ENCODE data around the gene ODAPH. TPM values are rescaled to one million over a fixed set of nuclear protein-coding genes. Genes with fewer than 3 reads are reported as not detected.

Gene ODAPH
- polyA plus RNA-seq, 3 donors: not detected

DNA sequence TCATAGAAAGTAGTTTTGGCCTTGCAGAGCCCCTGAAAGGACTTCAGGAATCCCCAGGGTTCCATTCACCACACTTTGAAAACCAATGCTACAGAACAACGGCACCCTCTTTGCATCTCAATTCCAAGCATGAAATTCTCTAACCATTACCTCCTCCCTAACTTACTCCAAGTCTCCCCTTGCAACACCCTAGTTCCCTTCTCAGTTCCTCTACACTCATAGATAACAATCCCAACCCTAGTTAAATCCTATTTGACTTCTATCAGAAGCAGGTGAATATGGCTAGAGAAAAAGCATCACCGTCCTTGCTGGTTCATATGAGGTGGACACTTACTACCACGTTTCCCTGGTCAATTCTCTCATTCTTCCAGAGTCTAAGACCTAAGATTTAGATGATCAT, 44.0 kb upstream of the ODAPH start:
- H3K36me3 Mint-ChIP-seq: peaks cover 23 to 27% of the 10 kb centered on the region in 2 donors
- DNase-seq: peak in 2 of 3 donors; percentile 12 to 20
- 6% methylated on average over 2 of the region's 3 CpGs for WGBS (ENCODE audit: insufficient coverage)
- peaks cover 2 to 4% (median 3%) of the 10 kb centered on the region in 7 donors for H3K9me3 Mint-ChIP-seq
- TF ChIP-seq, protein P1, sequence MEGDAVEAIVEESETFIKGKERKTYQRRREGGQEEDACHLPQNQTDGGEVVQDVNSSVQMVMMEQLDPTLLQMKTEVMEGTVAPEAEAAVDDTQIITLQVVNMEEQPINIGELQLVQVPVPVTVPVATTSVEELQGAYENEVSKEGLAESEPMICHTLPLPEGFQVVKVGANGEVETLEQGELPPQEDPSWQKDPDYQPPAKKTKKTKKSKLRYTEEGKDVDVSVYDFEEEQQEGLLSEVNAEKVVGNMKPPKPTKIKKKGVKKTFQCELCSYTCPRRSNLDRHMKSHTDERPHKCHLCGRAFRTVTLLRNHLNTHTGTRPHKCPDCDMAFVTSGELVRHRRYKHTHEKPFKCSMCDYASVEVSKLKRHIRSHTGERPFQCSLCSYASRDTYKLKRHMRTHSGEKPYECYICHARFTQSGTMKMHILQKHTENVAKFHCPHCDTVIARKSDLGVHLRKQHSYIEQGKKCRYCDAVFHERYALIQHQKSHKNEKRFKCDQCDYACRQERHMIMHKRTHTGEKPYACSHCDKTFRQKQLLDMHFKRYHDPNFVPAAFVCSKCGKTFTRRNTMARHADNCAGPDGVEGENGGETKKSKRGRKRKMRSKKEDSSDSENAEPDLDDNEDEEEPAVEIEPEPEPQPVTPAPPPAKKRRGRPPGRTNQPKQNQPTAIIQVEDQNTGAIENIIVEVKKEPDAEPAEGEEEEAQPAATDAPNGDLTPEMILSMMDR (IDR thresholded peaks at IDR 0.05): no peak
- H3K4me3 ChIP-seq (replicated peaks in 1 of 3; ENCODE audit: low read depth in 2 of 3, low read length in 3 of 3): peak overlapping the region; percentile 7 to 89 (median 20)
- no peaks in the 10 kb centered on the region for H3K27me3 ChIP-seq (ENCODE audit: control insufficient read depth in 2 of 2, insufficient read depth in 2 of 2, low read length in 2 of 2)
- peak overlapping the region; percentile 17 to 61 for H3K27ac ChIP-seq (ENCODE audit: low read depth in 1 of 2, low read length in 2 of 2)
- H2AFZ ChIP-seq (ENCODE audit: insufficient read depth, low read depth, low read length, poor library complexity, severe bottlenecking): peak overlapping the region; percentile 33
- peaks cover 48 to 50% of the 10 kb centered on the region in 2 donors for H3K4me1 ChIP-seq (ENCODE audit: control insufficient read depth in 1 of 2, insufficient read depth in 2 of 2, low read length in 2 of 2)
- H3K79me2 ChIP-seq (ENCODE audit: insufficient read depth, low read length): peaks cover 81% of the 10 kb centered on the region
- H3K27ac Mint-ChIP-seq: no peak overlapping the region
- peaks cover 25% of the 10 kb centered on the region for H3K4me1 Mint-ChIP-seq
- no peak overlapping the region for H3K4me3 Mint-ChIP-seq
- H3K36me3 ChIP-seq (replicated peaks in 1 of 2; ENCODE audit: control insufficient read depth in 1 of 2, insufficient read depth in 2 of 2, low read length in 2 of 2): peaks cover 12 to 26% of the 10 kb centered on the region in 2 donors
- peaks cover 12% of the 10 kb centered on the region for H4K20me1 ChIP-seq (ENCODE audit: insufficient read depth, low read length)
- peaks cover 0 to 2% (median 0%) of the 10 kb centered on the region in 3 donors for H3K27me3 Mint-ChIP-seq (ENCODE audit: low read depth in 3 of 3)
- intact Hi-C loops (cut with micrococcal nuclease): loop anchor here (10.0 kb wide), 1 partner anchor 213 kb away; the partner anchor contains the start of gene USO1 (in 2 of the 2)
- H3K9ac ChIP-seq (ENCODE audit: insufficient read depth, low read length, poor library complexity, severe bottlenecking): no peak overlapping the region
- no peaks in the 10 kb centered on the region for H3K9me3 ChIP-seq (replicated peaks in 1 of 2; ENCODE audit: control insufficient read depth in 1 of 2, insufficient read depth in 1 of 2, low read length in 2 of 2)
- peak overlapping the region; percentile 94 for H3K4me2 ChIP-seq (replicated peaks; ENCODE audit: extremely low read depth, low read length, poor library complexity, severe bottlenecking)

DNA sequence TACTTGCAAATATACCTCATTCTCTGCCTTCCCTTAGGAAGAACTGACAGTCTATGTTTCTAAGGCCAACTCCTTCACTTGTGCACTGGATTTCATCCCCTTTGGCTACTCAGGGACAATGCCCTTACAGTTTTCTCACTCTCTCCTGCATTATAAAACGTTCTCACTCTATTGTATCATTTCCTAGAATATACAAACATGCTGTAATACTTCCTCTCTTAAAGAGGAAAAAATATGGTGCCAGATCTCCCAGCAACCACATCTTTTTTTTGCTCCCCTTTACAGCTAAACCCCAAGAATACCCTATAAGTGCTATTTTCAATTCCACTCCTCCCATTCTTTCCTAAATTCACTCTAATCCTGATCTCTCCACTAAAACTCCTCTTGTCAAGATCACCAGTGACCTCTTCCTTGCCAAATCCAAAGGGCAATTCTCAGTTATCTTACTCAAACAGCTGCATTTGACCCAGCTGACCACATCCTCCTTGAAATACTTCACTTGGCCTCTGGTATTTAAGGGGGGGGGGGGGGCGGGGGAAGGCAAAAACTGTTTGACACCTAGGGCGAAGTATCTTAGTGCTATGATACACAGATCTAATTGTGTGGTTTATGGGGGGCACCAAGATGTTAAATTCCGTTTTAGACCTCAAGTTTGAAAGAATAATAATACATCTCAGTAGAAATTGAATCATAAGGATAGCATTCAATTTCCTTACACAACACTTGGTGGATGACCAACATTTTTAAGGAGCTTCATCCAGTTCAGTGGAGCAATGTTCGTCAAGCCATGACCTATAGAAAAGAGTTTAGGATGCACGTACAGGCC, 43.3 kb upstream of the ODAPH start:
- Mint-ChIP-seq H3K9me3 (peaks cover 2 to 4% (median 3%) of the 10 kb centered on the region in 7 donors), H3K4me1 (peaks cover 25% of the 10 kb centered on the region), H3K36me3 (peaks cover 23 to 27% of the 10 kb centered on the region in 2 donors), H3K4me3 (peak overlapping the region in 1 of 2 donors; percentile 98), H3K27ac (peak overlapping the region in 3 of 7 donors; percentile 43 to 99 (median 98)), H3K27me3 (ENCODE audit: low read depth in 3 of 3) (peaks cover 0 to 2% (median 0%) of the 10 kb centered on the region in 3 donors)
- H4K20me1 ChIP-seq (ENCODE audit: insufficient read depth, low read length): peaks cover 5% of the 10 kb centered on the region
- intact Hi-C loops (cut with micrococcal nuclease): loop anchor here (10.0 kb wide), 1 partner anchor 212 kb away; the partner anchor contains the start of gene USO1 (in 2 of the 2)
- H3K4me3 ChIP-seq (replicated peaks in 1 of 3; ENCODE audit: low read depth in 2 of 3, low read length in 3 of 3): peak overlapping the region; percentile 61 to 89 (median 84)
- no peak overlapping the region for H3K9ac ChIP-seq (ENCODE audit: insufficient read depth, low read length, poor library complexity, severe bottlenecking)
- peaks cover 48 to 50% of the 10 kb centered on the region in 2 donors for H3K4me1 ChIP-seq (ENCODE audit: control insufficient read depth in 1 of 2, insufficient read depth in 2 of 2, low read length in 2 of 2)
- H2AFZ ChIP-seq (ENCODE audit: insufficient read depth, low read depth, low read length, poor library complexity, severe bottlenecking): peak overlapping the region; percentile 33
- TF ChIP-seq, protein P1 (IDR thresholded peaks at IDR 0.05): no peak
- no peaks in the 10 kb centered on the region for H3K9me3 ChIP-seq (replicated peaks in 1 of 2; ENCODE audit: control insufficient read depth in 1 of 2, insufficient read depth in 1 of 2, low read length in 2 of 2)
- H3K27ac ChIP-seq (ENCODE audit: low read depth in 1 of 2, low read length in 2 of 2): peak overlapping the region in 1 of 2 donors; percentile 96
- peaks cover 73% of the 10 kb centered on the region for H3K79me2 ChIP-seq (ENCODE audit: insufficient read depth, low read length)
- peak overlapping the region; percentile 94 for H3K4me2 ChIP-seq (replicated peaks; ENCODE audit: extremely low read depth, low read length, poor library complexity, severe bottlenecking)
- peak; percentile 7 to 39 (median 25) for DNase-seq
- H3K36me3 ChIP-seq (replicated peaks in 1 of 2; ENCODE audit: control insufficient read depth in 1 of 2, insufficient read depth in 2 of 2, low read length in 2 of 2): peaks cover 10 to 26% of the 10 kb centered on the region in 2 donors
- no peaks in the 10 kb centered on the region for H3K27me3 ChIP-seq (ENCODE audit: control insufficient read depth in 2 of 2, insufficient read depth in 2 of 2, low read length in 2 of 2)
- WGBS (ENCODE audit: insufficient coverage): 0% methylated on average over 1 of the region's 6 CpGs

All from CD14-positive monocyte (primary cell).